ENCODE results near the gene CORO6.

- TF ChIP-seq CTCF (IDR thresholded peaks at IDR 0.05; ENCODE audit: low read length), result no peak
- no peak for TF ChIP-seq EZH2 (IDR thresholded peaks at IDR 0.05; ENCODE audit: borderline replicate concordance, low read length)
Measured at GRCh38 chr17:29590411-29591145, 32.1 kb downstream of the CORO6 start.

Measured in OCI-LY1 (cell line).